ENCODE measurements around the gene OVCH1. TPM values are rescaled to one million over a fixed set of nuclear protein-coding genes. Genes with fewer than 3 reads are reported as not detected.
"Not testable (repeated sequence)": the region's sequence is repeated elsewhere in the genome, so short reads cannot be mapped to it uniquely, and the experiment has no call there.

Gene OVCH1
- total RNA-seq, 1 donor from 2014 or later = 0.41 TPM

GRCh38 chr12:29415111-29415510, 82.4 kb downstream of the OVCH1 start:
- no peak for DNase-seq (ENCODE audit: low spot score in 2 of 2)

GRCh38 chr12:29414368-29414767, 83.1 kb downstream of the OVCH1 start:
- FAIRE-seq (no peak), DNase-seq (ENCODE audit: low spot score in 2 of 2) (no peak)

More at GRCh38 chr12:29415111-29415510, 82.4 kb downstream of the OVCH1 start:
- FAIRE-seq = no peak

GRCh38 chr12:29405561-29405960, 91.9 kb downstream of the OVCH1 start:
- no peak for DNase-seq (ENCODE audit: low spot score in 2 of 2)
- no peak for FAIRE-seq

GRCh38 chr12:29403991-29404390, 93.5 kb downstream of the OVCH1 start:
- no peak for DNase-seq (ENCODE audit: low spot score in 2 of 2)
- FAIRE-seq = no peak

GRCh38 chr12:29402437-29402836, 95.0 kb downstream of the OVCH1 start:
- DNase-seq (ENCODE audit: low spot score in 2 of 2) (no peak), FAIRE-seq (no peak)

- FAIRE-seq (no peak), DNase-seq (ENCODE audit: low spot score in 2 of 2) (no peak)
Measured at GRCh38 chr12:29398495-29398894, 99.0 kb downstream of the OVCH1 start.

GRCh38 chr12:29396774-29397173, 100.7 kb downstream of the OVCH1 start:
- DNase-seq (ENCODE audit: low spot score in 2 of 2) = no peak
- no peak for FAIRE-seq

GRCh38 chr12:29395356-29395755, 102.1 kb downstream of the OVCH1 start:
- DNase-seq (ENCODE audit: low spot score in 2 of 2) (no peak), FAIRE-seq (no peak)

GRCh38 chr12:29390419-29390818, 107.1 kb downstream of the OVCH1 start:
- not testable (repeated sequence) for FAIRE-seq; DNase-seq (ENCODE audit: low spot score in 2 of 2)

- no peak for DNase-seq (ENCODE audit: low spot score in 2 of 2)
- FAIRE-seq = no peak
Measured at GRCh38 chr12:29389295-29389919, 108.1 kb downstream of the OVCH1 start.

GRCh38 chr12:29386084-29386680, 111.3 kb downstream of the OVCH1 start:
- DNase-seq (ENCODE audit: low spot score in 2 of 2); FAIRE-seq: not testable (repeated sequence)

GRCh38 chr12:29385194-29385593, 112.3 kb downstream of the OVCH1 start:
- not testable (repeated sequence) for DNase-seq (ENCODE audit: low spot score in 2 of 2); FAIRE-seq

- FAIRE-seq (no peak), DNase-seq (ENCODE audit: low spot score in 2 of 2) (no peak)
Measured at GRCh38 chr12:29382251-29382650, 115.2 kb downstream of the OVCH1 start.

GRCh38 chr12:29380536-29381523, 116.7 kb downstream of the OVCH1 start, which contains the start of gene ERGIC2:
TSS of gene ERGIC2 (minus strand) at chr12:29381172. CDS start at chr12:29371633, 9,539 bp downstream.
- DNase-seq (ENCODE audit: low spot score in 2 of 2) (peak; percentile 78 to 82), FAIRE-seq (peak; percentile 63)

Other genes with a start within 250 kb of the OVCH1 start
- gene ERGIC2, start 116.5 kb downstream of the OVCH1 start, total RNA-seq = 52.2 TPM

Measured in frontal cortex (tissue), 4 donors.